Ovary (tissue), 9 donors: Measurements from ENCODE around the gene SLC24A4. TPM values are rescaled to one million over a fixed set of nuclear protein-coding genes. Genes with fewer than 3 reads are reported as not detected.

Experiments used
- DNase-seq, 5 donors: peaks; one replicate each; pipeline ENCODE4 v3.0.0-alpha.2; 2019 to 2020
- H3K27ac ChIP-seq, 2 donors: fragments of 200-600 bp; one replicate each; pipeline versions ENCODE4 v1.5.1 to v1.8.0; 2019 to 2022
- H3K27me3 ChIP-seq: fragments of 200-600 bp; one replicate; pipeline ENCODE4 v1.8.0; 2022
- H3K36me3 ChIP-seq: fragments of 200-600 bp; sonication (generic); one replicate; pipeline ENCODE4 v1.5.1; 2019
- H3K4me1 ChIP-seq: one replicate; pipeline ENCODE4 v1.8.1; 2013; ENCODE audit warnings: mild to moderate bottlenecking, moderate library complexity; ENCODE audit not compliant: insufficient read depth
- H3K4me3 ChIP-seq: fragments of 200-600 bp; sonication (generic); one replicate; pipeline ENCODE4 v1.5.1; 2017
- H3K9me3 ChIP-seq, 2 donors: fragments of 200-600 bp in 1 of 2; sonication (generic) in 1 of 2; one replicate each; pipeline versions ENCODE4 v1.5.1 to v1.8.1; 2013 to 2019; ENCODE audit warnings: mild to moderate bottlenecking in 1 of 2, moderate library complexity in 1 of 2
- EP300 ChIP-seq: sonication (generic); formaldehyde crosslinking; IDR thresholded peaks from one replicate; pipeline ENCODE4 v1.6.1; 2017; ENCODE audit warnings: antibody characterized with exemption
- POLR2A ChIP-seq: fragments of 450-650 bp; IDR thresholded peaks from one replicate; pipeline ENCODE4 v1.6.1; 2017; ENCODE audit warnings: antibody characterized with exemption, mild to moderate bottlenecking, moderate library complexity
- WGBS, 3 donors: extraction: QIAGEN DNeasy Blood & Tissue Kit in 1 of 3; methylation state at CpG; one replicate each; pipeline versions ENCODE4 v1.1.5 to v1.1.7; 2013 to 2017; 5-methylcytosine and 5-hydroxymethylcytosine counted together
- intact Hi-C, 4 donors: fragments of 100-400 bp; cut with DNase I; formaldehyde crosslinking; loops; one replicate each; pipeline versions ENCODE4 v1.11.0 to v1.15.1; 2022 to 2023
- polyA plus RNA-seq, 2 donors: library from polyadenylated mRNA; stranded (reverse); fragments of 200-250 nt in 1 of 2; fragments of 350-450 nt in 1 of 2; fragmentation: Illumina TruSeq in 1 of 2; extraction: RNeasy Lipid Tissue Mini Kit (QIAGEN cat#74804) in 1 of 2; gene quantifications; one replicate each; pipeline ENCODE4 v1.2.3, GENCODE V29; 2013 to 2014
- total RNA-seq, 7 donors: library from RNA; depleted of rRNA in 2 of 7; stranded (reverse); fragments of >200 nt in 2 of 7; fragmentation: NEBNext Ultra II Directional in 3 of 7; extraction: Animal tissue kit (Norgen Biotek cat#: 25700) in 3 of 7; gene quantifications; one replicate each; pipeline versions ENCODE4 v1.1.0 to v1.2.4, GENCODE V29; 2016 to 2023
- TF ChIP-seq, protein P1 (sequence below), 3 donors: fragments of 450-650 bp in 2 of 3; fragments of 200-600 bp in 1 of 3; IDR thresholded peaks; one replicate each; pipeline versions ENCODE4 v1.5.1 to v1.8.0; 2016 to 2022; ENCODE audit warnings: antibody characterized with exemption in 3 of 3, mild to moderate bottlenecking in 1 of 3
- donor health status: DM: no; HTN: no; CAD: no; lungs with moderate emphysema.
- donor health status: DM: no; HTN: no; CAD: no.
- donor health status: Bipolar disorder and iron deficiency.
- donor health status: DM: yes; HTN: yes; CAD: no.
- donor health status: DM: no; HTN: no; CAD: no.
- donor health status: DM: yes; HTN: yes; CAD: no.

Gene SLC24A4
- total and polyA plus RNA-seq, 9 donors, result 0.10 to 0.98 (median 0.24) TPM

DNA sequence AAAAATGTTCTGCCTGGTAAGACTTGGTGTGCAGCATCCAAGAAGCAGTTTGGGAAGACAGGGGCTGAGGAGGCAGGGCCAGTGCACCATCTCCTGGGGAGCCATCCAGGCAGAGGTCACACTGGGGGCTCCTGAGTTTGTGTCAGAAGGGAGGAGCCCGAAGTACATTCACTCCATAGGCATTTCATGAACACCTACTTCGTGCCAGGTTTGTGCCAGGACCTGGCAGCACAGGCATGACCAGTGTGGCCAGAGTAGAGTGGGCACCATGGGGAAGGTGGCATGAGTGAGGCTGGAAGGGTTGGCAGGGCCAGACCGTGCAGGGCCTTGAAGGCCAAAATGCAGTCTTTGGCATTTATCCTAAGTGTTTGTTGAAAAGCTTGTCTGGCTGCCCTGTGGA, 104.1 kb downstream of the SLC24A4 start:
- no peaks in the 10 kb centered on the region for H3K27me3 ChIP-seq
- TF ChIP-seq EP300, result no peak
- TF ChIP-seq, protein P1, sequence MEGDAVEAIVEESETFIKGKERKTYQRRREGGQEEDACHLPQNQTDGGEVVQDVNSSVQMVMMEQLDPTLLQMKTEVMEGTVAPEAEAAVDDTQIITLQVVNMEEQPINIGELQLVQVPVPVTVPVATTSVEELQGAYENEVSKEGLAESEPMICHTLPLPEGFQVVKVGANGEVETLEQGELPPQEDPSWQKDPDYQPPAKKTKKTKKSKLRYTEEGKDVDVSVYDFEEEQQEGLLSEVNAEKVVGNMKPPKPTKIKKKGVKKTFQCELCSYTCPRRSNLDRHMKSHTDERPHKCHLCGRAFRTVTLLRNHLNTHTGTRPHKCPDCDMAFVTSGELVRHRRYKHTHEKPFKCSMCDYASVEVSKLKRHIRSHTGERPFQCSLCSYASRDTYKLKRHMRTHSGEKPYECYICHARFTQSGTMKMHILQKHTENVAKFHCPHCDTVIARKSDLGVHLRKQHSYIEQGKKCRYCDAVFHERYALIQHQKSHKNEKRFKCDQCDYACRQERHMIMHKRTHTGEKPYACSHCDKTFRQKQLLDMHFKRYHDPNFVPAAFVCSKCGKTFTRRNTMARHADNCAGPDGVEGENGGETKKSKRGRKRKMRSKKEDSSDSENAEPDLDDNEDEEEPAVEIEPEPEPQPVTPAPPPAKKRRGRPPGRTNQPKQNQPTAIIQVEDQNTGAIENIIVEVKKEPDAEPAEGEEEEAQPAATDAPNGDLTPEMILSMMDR (IDR thresholded peaks at IDR 0.05), result no peak
- TF ChIP-seq POLR2A, result no peak
- no peak for DNase-seq
- H3K36me3 ChIP-seq, result no peaks in the 10 kb centered on the region
- no peaks in the 10 kb centered on the region for H3K9me3 ChIP-seq
- H3K4me3 ChIP-seq, result no peak overlapping the region
- H3K4me1 ChIP-seq, result no peaks in the 10 kb centered on the region
- H3K27ac ChIP-seq, result no peak overlapping the region
- 56 to 71% (median 69%) methylated on average over 3 of the region's 3 CpGs for WGBS, 3 donors
- intact Hi-C loops, result no loop called here

GRCh38 chr14:92430686-92431085, 107.7 kb downstream of the SLC24A4 start:
- Histone ChIP-seq H3K9me3 (no peaks in the 10 kb centered on the region), H3K4me1 (no peaks in the 10 kb centered on the region), H3K27ac (no peak overlapping the region), H3K36me3 (no peaks in the 10 kb centered on the region), H3K4me3 (no peak overlapping the region), H3K27me3 (no peaks in the 10 kb centered on the region)
- no peak for DNase-seq
- intact Hi-C loops, result no loop called here
- TF ChIP-seq, protein P1 (IDR thresholded peaks at IDR 0.05), result no peak
- TF ChIP-seq POLR2A (no peak), EP300 (no peak)
- 64 to 79% (median 77%) methylated on average over 3 of the region's 3 CpGs for WGBS, 3 donors

DNA sequence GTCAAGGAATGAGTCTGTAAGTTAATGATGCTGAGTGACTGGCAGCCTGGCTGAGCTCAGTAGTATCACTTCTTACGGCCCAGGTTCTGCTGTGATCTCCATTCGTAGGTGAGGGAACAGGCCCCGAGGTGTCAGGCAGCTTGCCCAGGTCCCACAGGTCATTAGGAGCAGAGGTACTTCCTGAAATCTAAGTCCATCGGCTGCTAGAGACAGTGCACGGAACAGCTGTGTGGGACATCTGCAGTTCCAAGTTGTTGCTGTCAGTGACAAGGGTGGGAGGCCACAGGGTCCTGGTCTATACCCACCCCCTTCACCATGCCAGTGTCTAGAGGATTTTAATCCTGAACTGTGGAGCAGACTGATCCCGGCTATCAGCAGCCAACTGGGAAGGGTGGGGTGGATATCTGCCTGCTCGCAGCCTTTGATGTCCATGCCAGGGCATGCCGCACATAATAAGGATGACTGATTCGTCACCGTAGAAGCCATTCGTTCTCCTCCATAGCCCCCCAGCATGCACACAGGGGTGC, 108.3 kb downstream of the SLC24A4 start:
- WGBS, 3 donors, result 79 to 81% (median 80%) methylated on average over 11 of the region's 11 CpGs
- Histone ChIP-seq H3K27me3 (no peaks in the 10 kb centered on the region), H3K4me1 (no peaks in the 10 kb centered on the region), H3K27ac (no peak overlapping the region), H3K9me3 (no peaks in the 10 kb centered on the region), H3K4me3 (no peak overlapping the region), H3K36me3 (no peaks in the 10 kb centered on the region)
- TF ChIP-seq, protein P1 (IDR thresholded peaks at IDR 0.05), result no peak
- no peak for TF ChIP-seq POLR2A
- intact Hi-C loops, result no loop called here
- no peak for DNase-seq

GRCh38 chr14:92433407-92433806, 110.4 kb downstream of the SLC24A4 start:
- no peaks in the 10 kb centered on the region for H3K4me1 ChIP-seq
- 93 to 100% (median 100%) methylated on average over 2 of the region's 2 CpGs for WGBS, 3 donors
- no peaks in the 10 kb centered on the region for H3K36me3 ChIP-seq
- intact Hi-C loops, result no loop called here
- H3K9me3 ChIP-seq, result no peaks in the 10 kb centered on the region
- no peak overlapping the region for H3K27ac ChIP-seq
- H3K27me3 ChIP-seq, result no peaks in the 10 kb centered on the region
- TF ChIP-seq, protein P1 (IDR thresholded peaks at IDR 0.05), result no peak
- TF ChIP-seq POLR2A, result no peak
- no peak for DNase-seq
- no peak overlapping the region for H3K4me3 ChIP-seq
